Cardiac fibroblast (primary cell): ENCODE results near the gene LTB4R2.
A peak's percentile ranks its signal among the peaks of the same experiment; 100 is the strongest.

Experiments
- DNase-seq, 2 donors: peaks; one replicate each; pipeline versions ENCODE4 v3.0.0 to v3.0.0-alpha.2; 2010; ENCODE audit warnings: low read depth in 2 of 2
- H3K4me3 ChIP-seq, 2 donors: replicated peaks in 1 of 2; 1 replicate in 1 of 2; 2 replicates in 1 of 2; pipeline ENCODE4 v1.5.1; 2011; ENCODE audit warnings: low read depth in 2 of 2, low read length in 2 of 2, mild to moderate bottlenecking in 2 of 2, moderate library complexity in 1 of 2
- CTCF ChIP-seq: IDR thresholded peaks from one replicate; pipeline ENCODE4 v1.5.1; 2011; ENCODE audit warnings: low read depth, mild to moderate bottlenecking, low read length, inconsistent platforms

Gene LTB4R2

GRCh38 chr14:24309538-24310264 lies at the start of gene LTB4R2:
Gene LTB4R2 (plus strand): TSS chr14:24310140. CDS start chr14:24310665, 525 bp downstream.
- DNase-seq: no peak
- peak within 1 kb of the TSS in 1 of 2 donors; percentile 24 for H3K4me3 ChIP-seq
- TF ChIP-seq CTCF: no peak

GRCh38 chr14:24260780-24261157 lies 49.2 kb upstream of the LTB4R2 start:
- no peak overlapping the region for H3K4me3 ChIP-seq
- no peak for TF ChIP-seq CTCF
- no peak for DNase-seq

- no peak overlapping the region for H3K4me3 ChIP-seq
- TF ChIP-seq CTCF: no peak
- no peak for DNase-seq
These were observed 48.5 kb upstream of the LTB4R2 start for GRCh38 chr14:24261256-24261968.

- no peak for TF ChIP-seq CTCF
- no peak overlapping the region for H3K4me3 ChIP-seq
These were observed 48.0 kb upstream of the LTB4R2 start for GRCh38 chr14:24261969-24262327.

GRCh38 chr14:24262821-24263733 lies 46.9 kb upstream of the LTB4R2 start, which contains the start of gene TGM1:
Gene TGM1 (minus strand): TSS chr14:24263177. CDS start chr14:24262352, 825 bp downstream.
- no peak for DNase-seq
- no peak within 1 kb of the TSS for H3K4me3 ChIP-seq
- TF ChIP-seq CTCF: no peak

More at GRCh38 chr14:24261969-24262327, 48.0 kb upstream of the LTB4R2 start:
- DNase-seq: no peak

GRCh38 chr14:24263848-24264247 lies 46.1 kb upstream of the LTB4R2 start:
- no peak for TF ChIP-seq CTCF
- H3K4me3 ChIP-seq: no peak overlapping the region
- no peak for DNase-seq
